HG03139 (cell line): ENCODE measurements around the gene BOD1.
A peak's percentile ranks its signal among the peaks of the same experiment; 100 is the strongest.

Experiments used
- ATAC-seq: cut with Tn5 transposase; IDR thresholded peaks from one replicate; pipeline ENCODE4 v1.9.1; 2021; ENCODE audit not compliant: unreplicated experiment

BOD1 gene

DNA sequence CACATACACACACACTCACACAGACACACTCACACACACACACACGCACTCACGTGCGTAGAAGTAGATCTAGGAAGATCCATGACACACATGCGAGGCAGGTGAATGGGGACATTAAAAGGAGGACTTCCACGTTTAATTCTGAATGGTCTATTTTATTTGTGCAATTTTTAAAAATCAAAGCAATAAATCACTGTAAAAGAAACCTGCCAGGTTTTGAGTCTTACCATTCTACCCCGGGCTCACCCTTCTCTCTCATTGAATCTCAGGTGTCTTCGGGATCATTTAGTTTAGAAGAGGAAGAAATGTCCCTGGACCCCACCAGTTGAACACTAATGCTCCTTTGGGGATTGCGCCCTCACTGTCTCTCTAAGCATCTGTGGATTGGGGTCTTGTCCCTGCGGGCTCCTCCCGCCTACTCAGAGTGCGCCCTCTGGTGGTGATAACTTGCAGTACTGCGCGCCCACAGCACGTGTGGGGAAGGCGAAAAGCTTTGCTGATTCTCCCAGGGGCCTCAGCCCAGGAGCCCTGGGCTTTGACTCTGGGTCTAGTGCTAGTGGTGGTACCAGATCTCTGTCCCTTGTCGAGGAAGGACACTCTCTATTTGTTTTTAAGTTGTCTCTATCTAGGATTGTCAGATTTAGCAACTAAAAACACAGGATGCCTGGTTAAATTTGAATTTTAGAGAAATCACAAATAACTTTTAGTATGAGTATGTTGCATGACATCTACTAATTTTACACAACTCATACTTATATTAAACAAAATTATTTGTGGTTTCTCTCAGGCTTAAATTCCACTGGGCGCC lies 34.8 kb downstream of the BOD1 start:
- ATAC-seq: no peak

DNA sequence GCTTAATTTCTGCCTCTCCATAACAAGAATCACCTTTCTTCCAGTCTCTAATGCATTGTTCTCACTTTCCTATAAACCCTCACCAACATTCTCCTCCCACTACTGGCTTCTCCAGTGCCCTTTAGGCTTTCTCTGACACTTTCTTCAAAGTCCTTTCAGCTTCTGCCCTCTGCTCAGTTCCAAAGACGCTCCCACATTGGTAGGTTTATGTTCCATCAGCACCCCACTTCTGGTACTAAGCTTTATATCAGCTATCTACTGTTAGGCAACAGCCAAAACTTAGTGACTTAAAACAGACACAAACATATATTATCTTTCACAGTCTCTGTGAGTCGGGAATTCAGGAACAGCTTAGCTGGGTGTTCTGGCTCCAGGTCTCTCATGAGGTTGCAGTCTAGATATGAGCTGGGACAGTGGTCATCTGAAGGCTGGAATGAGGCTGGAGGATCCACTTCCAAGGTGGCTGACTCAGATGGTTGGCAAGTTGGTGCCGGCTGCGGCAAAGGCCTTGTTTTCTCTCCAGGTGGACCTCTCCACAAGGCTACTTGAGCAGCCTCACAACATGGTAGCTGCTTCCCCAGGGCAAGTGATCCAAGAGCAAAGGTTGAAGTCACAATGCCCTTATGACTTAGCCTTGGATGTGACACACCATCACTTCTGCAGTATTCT lies 37.4 kb downstream of the BOD1 start:
- ATAC-seq: no peak

DNA sequence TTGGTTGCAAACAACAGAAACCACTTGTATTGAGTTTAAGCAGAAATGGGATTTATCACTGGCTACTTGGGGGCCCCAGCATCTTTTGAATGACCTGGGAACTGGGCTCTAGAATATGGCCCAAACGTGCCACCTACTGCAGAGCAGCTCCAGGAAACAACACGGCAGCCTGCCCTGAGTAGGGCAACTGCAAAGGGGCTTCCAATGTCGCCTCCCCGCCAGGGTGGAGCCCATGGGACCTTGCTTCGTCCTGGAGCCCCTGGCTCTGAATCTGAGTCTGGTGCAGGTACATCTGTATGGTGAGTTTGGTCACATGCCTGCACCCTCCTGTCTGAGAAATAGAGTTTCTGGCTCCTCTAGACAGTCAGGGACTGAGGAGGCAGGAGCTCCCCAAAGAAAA lies 38.6 kb downstream of the BOD1 start:
- no peak for ATAC-seq

DNA sequence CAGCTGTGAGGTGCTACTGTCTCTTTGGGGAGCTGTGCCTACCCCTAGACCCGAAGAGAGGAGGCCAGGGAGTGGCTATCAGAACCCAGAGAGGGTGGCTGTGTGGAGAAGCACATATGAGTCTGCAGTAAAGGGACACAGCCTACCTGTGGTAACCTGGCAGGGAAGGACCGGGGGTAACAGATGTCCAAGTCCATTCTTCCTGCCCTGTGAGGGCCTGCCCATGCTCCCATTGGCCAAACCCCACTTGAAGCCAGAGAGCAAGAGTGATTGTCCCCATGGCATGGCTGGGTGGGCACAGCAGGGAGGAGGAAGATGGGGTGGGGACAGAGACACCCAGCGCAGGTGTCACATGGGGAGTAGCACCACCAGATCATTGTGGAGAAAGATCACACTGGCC lies 39.3 kb downstream of the BOD1 start:
- no peak for ATAC-seq

DNA sequence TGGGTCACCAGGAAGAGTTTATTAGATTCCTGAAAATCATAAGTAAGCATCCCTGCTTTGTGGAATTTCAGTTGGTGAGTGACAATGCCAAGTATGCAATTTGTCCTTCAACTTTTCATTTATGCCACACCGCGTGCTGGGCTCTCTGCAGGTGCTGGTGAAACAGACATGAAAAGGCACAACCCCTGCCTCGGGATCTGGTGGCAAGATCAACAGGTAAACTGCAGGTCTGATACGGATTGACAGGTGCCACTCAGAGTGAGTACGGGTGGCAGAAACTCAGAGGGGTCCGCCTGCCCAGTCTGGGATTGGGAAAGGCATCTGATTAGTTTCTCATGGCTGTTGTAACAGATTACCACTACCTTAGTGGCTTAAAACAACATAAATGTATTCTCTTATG lies 40.5 kb downstream of the BOD1 start:
- ATAC-seq: no peak

DNA sequence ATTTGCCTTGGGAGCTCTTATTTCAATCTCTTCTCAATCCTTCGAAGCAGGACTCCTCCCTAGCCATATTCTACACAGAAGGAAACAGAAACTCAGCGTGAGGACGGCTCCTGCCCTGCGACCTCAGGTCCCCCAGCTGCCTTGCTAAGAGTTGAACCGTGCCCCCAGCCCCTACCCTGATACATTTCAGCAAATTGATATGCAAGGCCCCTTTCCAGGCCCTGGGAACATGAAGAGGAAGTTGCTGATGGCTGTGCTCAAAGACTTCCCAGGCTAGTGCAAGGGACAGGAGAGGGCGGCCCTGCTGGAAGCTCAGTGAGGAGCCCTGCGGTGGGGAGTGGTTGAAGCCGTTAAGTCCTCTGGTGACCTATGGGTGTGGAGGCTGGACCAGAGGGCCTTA lies 41.5 kb downstream of the BOD1 start:
- no peak for ATAC-seq

DNA sequence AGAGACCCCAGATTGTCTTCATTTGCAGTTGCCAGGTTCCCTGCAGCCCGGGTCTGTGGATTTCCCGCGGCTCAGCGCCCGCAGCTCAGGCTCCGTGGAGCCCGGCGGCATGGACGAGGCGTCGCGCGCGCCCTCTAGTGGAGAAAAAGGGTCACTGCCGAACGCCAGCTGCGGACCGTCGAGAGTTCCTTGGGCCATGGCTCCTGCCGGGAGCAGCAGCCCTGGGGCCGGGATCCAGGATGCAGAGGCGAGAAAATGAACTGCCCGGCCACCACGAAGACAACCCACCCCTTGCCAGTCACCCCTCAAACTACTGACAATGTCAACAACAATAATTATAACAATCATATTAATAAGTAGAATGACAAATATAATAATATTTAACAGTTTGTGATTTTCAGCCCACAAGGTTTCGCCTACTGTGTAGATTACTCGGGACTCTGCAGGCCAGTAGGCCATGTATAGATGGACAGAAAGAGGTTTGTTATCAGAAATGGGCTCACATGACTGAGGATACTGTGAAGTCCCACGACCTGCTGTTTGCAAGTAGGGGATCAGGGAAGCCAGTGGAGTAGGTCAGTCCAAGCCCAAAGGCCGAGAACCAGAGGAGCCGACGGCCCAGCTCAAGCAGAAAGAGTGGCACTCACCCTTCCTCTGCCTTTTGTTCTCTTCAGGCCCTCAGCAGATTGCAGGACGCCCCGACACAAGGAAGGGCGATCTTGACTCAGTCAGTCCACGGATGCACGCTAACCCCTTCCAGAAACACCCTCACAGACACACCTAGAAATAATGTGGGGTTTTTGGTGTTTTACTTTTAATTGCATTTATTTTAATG lies 43.1 kb downstream of the BOD1 start:
- ATAC-seq: peak; percentile 60

DNA sequence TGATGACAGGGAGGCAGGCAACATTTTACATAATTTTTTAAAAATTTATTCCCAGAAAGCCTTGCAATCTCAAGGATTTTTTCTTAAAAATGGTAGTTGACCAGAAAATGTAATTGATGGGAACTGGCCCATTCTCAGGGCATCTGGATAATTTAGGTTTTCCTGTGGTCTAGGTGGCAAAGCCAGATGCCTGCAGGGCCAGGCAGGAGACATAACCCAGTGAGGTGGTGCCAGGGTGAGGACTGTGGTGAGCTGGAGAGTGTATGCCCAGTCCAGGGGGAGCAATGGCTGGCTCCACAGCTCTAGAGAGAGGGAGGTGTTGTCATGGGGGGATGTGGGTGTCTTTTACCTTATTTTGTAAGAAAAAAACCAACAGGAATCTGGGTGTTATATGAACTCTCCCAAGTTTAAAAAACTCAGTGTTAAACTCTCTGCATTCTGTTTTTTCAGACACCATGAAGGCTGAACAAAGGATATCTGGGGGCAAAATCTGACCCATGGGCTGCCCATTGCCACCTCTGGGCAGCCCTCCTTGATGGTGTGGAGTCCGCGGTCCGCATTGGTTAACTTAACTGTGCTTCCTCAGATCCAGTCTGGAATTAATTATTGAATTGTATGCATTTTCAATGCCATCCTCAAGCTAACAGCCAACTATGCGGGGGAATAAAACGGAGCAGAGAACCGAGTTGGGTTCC lies 43.9 kb downstream of the BOD1 start:
- ATAC-seq: no peak

DNA sequence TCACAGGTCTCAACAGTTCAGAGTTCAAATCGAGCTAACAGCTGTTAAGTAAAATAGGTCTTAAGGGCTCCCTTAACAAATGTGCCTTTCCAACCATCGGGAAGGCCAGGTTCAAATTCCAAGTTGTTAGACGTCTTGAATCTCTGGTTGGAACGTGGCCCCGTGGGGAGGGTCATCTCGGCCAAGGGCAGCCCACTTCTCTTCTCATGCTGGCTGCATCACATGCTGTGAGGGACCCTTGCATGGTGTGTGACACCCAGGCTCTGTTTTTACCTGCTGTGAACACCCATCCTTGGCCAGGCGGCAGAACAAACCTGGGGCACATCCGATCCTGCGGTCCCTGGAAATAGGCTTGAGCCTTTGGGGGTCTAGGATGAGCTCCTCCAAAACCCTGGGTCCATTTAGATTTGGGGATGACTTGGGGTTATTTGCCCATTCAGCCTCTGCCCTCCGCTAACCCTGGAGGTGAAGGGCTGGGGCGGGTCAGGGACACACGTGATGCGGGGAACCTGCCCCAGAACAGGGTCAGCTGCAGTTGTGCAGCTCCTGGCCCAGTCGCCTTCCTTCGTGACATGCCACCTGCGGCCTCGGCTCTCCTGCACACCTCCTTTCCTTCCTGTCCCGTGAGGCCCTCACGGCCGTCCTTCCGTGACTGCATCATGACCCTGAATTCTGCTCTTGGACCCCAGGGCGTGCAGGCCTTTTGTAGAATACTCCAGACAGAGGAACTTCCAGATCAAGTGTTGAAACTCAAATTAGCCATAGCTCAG lies 45.9 kb downstream of the BOD1 start:
- no peak for ATAC-seq

DNA sequence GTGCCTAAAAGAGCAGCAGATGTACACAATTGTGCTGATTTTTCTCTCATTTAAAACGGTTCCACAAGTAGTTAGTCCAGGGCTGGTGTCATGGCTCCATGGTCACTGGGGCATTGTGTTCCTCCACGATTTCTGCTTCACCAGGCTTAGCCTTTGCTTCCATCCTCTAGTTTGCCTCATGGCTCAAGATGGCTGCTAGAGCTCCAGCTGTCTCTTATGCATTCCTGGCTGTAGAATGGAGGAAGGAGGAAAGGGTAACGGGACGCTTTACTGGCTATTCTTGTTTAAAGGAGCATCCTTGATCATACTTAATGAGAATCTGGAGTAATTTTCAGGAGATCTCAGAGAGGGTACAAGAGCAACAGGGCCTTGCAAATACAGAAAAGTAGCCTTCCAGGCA lies 47.7 kb downstream of the BOD1 start:
- no peak for ATAC-seq

DNA sequence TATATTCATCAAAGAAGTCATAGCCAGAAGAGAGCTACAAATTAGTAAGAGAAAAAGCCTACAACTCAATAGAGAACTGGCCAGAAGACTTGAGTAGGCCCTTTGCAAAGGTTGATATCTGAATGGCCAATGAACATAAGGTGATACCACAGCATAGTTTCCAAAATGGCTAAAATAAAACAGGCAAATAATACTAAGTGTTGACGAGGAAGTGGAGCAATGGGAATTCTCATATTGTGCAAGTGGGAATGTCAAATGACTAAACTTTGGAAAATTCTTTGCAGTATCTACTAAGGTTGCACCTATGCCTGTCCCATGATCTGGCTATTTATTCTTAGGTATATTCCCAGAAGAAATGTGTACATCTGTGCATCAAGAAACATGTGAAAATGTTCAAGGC lies 48.3 kb downstream of the BOD1 start:
- ATAC-seq: no peak

DNA sequence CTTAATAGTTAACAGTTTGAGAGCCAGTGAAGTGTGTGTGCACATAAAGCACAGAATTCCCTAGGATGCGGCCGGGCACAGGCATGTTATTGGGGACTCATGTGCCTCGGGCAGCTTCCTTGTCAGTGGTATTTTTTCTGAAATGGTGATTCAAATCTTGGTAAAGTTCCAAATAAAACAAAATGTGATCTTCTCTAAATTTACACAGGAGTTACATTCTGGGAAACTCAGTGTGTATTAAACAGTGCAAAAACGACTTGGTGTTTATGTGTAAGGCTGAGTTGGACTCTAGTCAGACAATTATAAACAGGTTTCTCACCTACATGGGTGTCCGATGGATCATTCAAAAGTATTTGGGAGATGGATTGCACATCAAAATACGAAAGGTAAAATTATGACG lies 48.9 kb downstream of the BOD1 start:
- ATAC-seq: no peak

DNA sequence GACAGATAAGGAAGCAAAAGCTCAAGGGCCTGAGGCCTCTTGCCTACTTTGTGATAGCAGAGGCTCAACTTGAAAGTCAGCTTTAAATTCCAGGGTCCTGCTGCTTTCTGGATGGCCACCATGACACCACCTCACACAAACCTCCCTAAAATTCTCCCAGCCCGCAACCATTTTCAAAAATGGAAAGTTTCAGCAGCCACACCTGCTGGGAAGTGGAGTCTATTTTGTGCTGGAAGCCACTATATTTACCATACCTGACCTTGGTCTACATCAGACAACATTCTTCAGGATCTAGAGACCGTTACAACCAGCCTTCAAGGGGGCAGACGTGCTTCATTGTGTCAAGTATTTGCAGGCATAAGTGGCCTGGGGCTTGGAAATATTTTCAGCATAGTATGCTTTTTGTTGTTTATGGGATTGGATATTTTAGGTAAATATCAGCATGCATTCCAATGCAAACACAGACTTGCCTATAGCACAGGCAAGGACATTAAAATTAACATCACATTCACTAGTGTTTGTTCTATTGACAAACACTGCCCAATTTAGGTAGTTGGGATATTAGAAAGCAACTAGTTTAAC lies 50.9 kb downstream of the BOD1 start:
- ATAC-seq: no peak

DNA sequence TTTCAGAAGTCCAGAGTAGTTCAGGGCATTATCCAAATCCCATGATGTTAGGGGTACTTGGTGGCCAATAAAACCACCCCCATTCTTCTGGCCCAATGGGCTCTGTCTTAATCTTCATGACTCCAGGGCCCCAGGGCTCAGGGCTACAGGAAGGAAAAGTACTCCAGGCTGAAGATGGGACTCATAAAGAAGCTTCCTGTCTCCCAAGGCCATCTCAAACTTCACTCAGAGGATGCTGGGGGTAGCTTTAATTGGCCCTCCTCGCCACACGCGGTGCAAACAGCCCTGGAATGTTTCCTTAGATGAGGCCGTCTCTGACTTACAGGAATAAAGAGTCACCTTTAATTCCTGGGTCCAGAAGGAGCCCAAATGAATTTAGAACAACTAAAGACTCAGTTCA lies 52.3 kb downstream of the BOD1 start:
- ATAC-seq: no peak

DNA sequence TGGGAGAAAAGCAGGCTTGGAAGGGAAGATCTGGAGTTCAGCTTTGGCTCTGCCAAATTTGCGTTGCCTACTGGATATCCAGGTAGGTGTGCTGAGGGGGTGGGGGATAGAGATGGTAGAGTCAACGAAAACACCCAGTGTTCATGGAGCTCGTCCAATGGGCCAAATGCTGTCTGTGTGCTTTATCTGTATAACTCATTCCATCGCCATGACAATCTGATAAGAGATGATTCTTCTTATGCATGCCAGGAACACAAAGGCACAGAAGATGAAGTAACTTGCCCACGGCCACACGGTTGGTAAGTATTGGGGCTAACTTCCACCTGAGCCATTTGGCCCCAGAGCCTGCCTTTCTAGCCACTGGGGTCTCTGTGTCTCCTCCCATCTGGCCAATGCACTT lies 53.2 kb downstream of the BOD1 start:
- no peak for ATAC-seq

DNA sequence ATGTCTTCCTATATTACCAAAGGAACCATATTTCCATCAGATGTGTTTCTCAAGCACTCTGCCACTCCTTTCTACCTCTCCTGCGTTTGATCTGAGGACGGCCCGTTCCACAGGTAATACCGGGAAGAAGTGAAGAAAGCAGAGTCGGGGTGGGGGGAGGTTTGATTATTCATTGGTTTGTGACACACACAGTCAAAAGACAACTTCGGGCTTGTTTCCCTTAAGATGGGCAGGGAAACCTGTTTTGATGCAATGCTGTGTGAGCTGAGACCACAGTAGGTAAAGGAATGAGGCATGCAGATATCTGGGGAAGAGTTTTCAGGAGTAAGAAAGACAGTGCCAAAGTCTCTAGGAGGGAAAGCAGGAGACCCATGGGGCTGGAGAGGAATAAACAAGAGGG lies 54.0 kb downstream of the BOD1 start:
- ATAC-seq: no peak
